Measurements from ENCODE around the gene ZNF304. TPM values are rescaled to one million over a fixed set of nuclear protein-coding genes. Genes with fewer than 3 reads are reported as not detected.
A peak's percentile ranks its signal among the peaks of the same experiment; 100 is the strongest.

Gene ZNF304
- total and polyA plus RNA-seq, 2 of the 13 experiments (the other 11 are each of a cell fraction or from before 2014, with no cell fraction given): 3.4 to 8.0 TPM

GRCh38 chr19:57389730-57390598, 38.9 kb downstream of the ZNF304 start, which contains the start of gene ZNF548 (continued):
- TF ChIP-seq, protein P1, sequence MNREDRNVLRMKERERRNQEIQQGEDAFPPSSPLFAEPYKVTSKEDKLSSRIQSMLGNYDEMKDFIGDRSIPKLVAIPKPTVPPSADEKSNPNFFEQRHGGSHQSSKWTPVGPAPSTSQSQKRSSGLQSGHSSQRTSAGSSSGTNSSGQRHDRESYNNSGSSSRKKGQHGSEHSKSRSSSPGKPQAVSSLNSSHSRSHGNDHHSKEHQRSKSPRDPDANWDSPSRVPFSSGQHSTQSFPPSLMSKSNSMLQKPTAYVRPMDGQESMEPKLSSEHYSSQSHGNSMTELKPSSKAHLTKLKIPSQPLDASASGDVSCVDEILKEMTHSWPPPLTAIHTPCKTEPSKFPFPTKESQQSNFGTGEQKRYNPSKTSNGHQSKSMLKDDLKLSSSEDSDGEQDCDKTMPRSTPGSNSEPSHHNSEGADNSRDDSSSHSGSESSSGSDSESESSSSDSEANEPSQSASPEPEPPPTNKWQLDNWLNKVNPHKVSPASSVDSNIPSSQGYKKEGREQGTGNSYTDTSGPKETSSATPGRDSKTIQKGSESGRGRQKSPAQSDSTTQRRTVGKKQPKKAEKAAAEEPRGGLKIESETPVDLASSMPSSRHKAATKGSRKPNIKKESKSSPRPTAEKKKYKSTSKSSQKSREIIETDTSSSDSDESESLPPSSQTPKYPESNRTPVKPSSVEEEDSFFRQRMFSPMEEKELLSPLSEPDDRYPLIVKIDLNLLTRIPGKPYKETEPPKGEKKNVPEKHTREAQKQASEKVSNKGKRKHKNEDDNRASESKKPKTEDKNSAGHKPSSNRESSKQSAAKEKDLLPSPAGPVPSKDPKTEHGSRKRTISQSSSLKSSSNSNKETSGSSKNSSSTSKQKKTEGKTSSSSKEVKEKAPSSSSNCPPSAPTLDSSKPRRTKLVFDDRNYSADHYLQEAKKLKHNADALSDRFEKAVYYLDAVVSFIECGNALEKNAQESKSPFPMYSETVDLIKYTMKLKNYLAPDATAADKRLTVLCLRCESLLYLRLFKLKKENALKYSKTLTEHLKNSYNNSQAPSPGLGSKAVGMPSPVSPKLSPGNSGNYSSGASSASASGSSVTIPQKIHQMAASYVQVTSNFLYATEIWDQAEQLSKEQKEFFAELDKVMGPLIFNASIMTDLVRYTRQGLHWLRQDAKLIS (CRISPR knock-in tag; IDR thresholded peaks at IDR 0.05): no peak
- TF ChIP-seq ZNF720 (CRISPR knock-in tag; IDR thresholded peaks at IDR 0.05): no peak
- TF ChIP-seq BHLHE40 (IDR thresholded peaks at IDR 0.05; ENCODE audit: low read length): 0 out of 2 replicates have a peak, but pooled peaks have one; percentile 7
- TF ChIP-seq ZNF317 (CRISPR knock-in tag; IDR thresholded peaks at IDR 0.05): peak; percentile 69; the same call in 1 of the 2 replicates
- TF ChIP-seq JUN (CRISPR knock-in tag; IDR thresholded peaks at IDR 0.05): no peak; the same call in 1 of the 2 replicates
- TF ChIP-seq CREM (IDR thresholded peaks at IDR 0.05): peak; percentile 99
- TF ChIP-seq CREM (CRISPR knock-in tag; IDR thresholded peaks at IDR 0.05): peak; percentile 65; the same call in 1 of the 2 replicates
- peak; percentile 68; the same call in 1 of the 2 replicates for TF ChIP-seq RFXAP (CRISPR knock-in tag; IDR thresholded peaks at IDR 0.05; ENCODE audit: borderline replicate concordance)
- TF ChIP-seq GFI1 (CRISPR knock-in tag; IDR thresholded peaks at IDR 0.05; ENCODE audit: borderline replicate concordance): no peak
- TF ChIP-seq HMG20A (CRISPR knock-in tag; IDR thresholded peaks at IDR 0.05; ENCODE audit: borderline replicate concordance): no peak
- TF ChIP-seq, protein P2, sequence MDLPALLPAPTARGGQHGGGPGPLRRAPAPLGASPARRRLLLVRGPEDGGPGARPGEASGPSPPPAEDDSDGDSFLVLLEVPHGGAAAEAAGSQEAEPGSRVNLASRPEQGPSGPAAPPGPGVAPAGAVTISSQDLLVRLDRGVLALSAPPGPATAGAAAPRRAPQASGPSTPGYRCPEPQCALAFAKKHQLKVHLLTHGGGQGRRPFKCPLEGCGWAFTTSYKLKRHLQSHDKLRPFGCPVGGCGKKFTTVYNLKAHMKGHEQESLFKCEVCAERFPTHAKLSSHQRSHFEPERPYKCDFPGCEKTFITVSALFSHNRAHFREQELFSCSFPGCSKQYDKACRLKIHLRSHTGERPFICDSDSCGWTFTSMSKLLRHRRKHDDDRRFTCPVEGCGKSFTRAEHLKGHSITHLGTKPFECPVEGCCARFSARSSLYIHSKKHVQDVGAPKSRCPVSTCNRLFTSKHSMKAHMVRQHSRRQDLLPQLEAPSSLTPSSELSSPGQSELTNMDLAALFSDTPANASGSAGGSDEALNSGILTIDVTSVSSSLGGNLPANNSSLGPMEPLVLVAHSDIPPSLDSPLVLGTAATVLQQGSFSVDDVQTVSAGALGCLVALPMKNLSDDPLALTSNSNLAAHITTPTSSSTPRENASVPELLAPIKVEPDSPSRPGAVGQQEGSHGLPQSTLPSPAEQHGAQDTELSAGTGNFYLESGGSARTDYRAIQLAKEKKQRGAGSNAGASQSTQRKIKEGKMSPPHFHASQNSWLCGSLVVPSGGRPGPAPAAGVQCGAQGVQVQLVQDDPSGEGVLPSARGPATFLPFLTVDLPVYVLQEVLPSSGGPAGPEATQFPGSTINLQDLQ (CRISPR knock-in tag; IDR thresholded peaks at IDR 0.05): no peak
- no peak for TF ChIP-seq ZNF251 (CRISPR knock-in tag; IDR thresholded peaks at IDR 0.05)
- peak; percentile 85; the same call in 1 of the 2 replicates for TF ChIP-seq ZNF572 (CRISPR knock-in tag; IDR thresholded peaks at IDR 0.05)
- peak; percentile 59; the same call in 1 of the 2 replicates for TF ChIP-seq ZNF580 (CRISPR knock-in tag; IDR thresholded peaks at IDR 0.05; ENCODE audit: borderline replicate concordance, low read depth)
- TF ChIP-seq, protein P3, sequence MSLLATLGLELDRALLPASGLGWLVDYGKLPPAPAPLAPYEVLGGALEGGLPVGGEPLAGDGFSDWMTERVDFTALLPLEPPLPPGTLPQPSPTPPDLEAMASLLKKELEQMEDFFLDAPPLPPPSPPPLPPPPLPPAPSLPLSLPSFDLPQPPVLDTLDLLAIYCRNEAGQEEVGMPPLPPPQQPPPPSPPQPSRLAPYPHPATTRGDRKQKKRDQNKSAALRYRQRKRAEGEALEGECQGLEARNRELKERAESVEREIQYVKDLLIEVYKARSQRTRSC (CRISPR knock-in tag; IDR thresholded peaks at IDR 0.05; ENCODE audit: low read depth): no peak
- TF ChIP-seq, protein P4, sequence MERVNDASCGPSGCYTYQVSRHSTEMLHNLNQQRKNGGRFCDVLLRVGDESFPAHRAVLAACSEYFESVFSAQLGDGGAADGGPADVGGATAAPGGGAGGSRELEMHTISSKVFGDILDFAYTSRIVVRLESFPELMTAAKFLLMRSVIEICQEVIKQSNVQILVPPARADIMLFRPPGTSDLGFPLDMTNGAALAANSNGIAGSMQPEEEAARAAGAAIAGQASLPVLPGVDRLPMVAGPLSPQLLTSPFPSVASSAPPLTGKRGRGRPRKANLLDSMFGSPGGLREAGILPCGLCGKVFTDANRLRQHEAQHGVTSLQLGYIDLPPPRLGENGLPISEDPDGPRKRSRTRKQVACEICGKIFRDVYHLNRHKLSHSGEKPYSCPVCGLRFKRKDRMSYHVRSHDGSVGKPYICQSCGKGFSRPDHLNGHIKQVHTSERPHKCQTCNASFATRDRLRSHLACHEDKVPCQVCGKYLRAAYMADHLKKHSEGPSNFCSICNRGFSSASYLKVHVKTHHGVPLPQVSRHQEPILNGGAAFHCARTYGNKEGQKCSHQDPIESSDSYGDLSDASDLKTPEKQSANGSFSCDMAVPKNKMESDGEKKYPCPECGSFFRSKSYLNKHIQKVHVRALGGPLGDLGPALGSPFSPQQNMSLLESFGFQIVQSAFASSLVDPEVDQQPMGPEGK (CRISPR knock-in tag; IDR thresholded peaks at IDR 0.05): no peak; the same call in 1 of the 2 replicates
- TF ChIP-seq NFE2 (CRISPR knock-in tag; IDR thresholded peaks at IDR 0.05): no peak
- no peak for TF ChIP-seq ZNF121 (CRISPR knock-in tag; IDR thresholded peaks at IDR 0.05)
- peak; percentile 60 to 76 for TF ChIP-seq POLR2A (IDR thresholded peaks at IDR 0.05; ENCODE audit: insufficient read depth in 1 of 2, low read depth in 2 of 2, low read length in 2 of 2)
- TF ChIP-seq ZFYVE20 (CRISPR knock-in tag; IDR thresholded peaks at IDR 0.05; ENCODE audit: borderline replicate concordance, low read depth): no peak
- no peak for TF ChIP-seq RBM22 (optimal IDR thresholded peaks at IDR 0.05; ENCODE audit: low read length)

Measured in HepG2 (cell line).